Measurements from ENCODE around the gene CD44.

- TF ChIP-seq SIN3A (IDR thresholded peaks at IDR 0.05; ENCODE audit: low read depth, low read length) = no peak
- no peak for TF ChIP-seq YY1 (IDR thresholded peaks at IDR 0.05; ENCODE audit: low read depth, low read length)
- TF ChIP-seq GABPA (IDR thresholded peaks at IDR 0.05; ENCODE audit: low read depth) = peak; percentile 80
- no peak for TF ChIP-seq POLR2AphosphoS5 (IDR thresholded peaks at IDR 0.05; ENCODE audit: low read length)
- TF ChIP-seq EZH2 (IDR thresholded peaks at IDR 0.05; ENCODE audit: borderline replicate concordance, control insufficient read depth, low read depth, low read length) = no peak
- TF ChIP-seq CTCF (IDR thresholded peaks at IDR 0.05 in 2 of 3, conservative IDR thresholded peaks at IDR 0.05 in 1 of 3; ENCODE audit: control insufficient read depth in 2 of 3, extremely low read depth in 1 of 3, insufficient read depth in 1 of 3, low read depth in 3 of 3, low read length in 3 of 3) = no peak
- no peak for TF ChIP-seq KDM1A (IDR thresholded peaks at IDR 0.05; ENCODE audit: borderline replicate concordance)
- no peak for TF ChIP-seq CHD1 (IDR thresholded peaks at IDR 0.05; ENCODE audit: low read depth, low read length)
- TF ChIP-seq, protein P1, sequence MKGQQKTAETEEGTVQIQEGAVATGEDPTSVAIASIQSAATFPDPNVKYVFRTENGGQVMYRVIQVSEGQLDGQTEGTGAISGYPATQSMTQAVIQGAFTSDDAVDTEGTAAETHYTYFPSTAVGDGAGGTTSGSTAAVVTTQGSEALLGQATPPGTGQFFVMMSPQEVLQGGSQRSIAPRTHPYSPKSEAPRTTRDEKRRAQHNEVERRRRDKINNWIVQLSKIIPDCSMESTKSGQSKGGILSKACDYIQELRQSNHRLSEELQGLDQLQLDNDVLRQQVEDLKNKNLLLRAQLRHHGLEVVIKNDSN (IDR thresholded peaks at IDR 0.05; ENCODE audit: borderline replicate concordance, extremely low read length, insufficient read depth, low read depth, low read length) = no peak
- TF ChIP-seq POLR2A (IDR thresholded peaks at IDR 0.05; ENCODE audit: low read depth, low read length) = no peak
Observed at GRCh38 chr11:35146711-35147110, 7.7 kb downstream of the CD44 start.

All from GM12878 (cell line).